Large intestine (tissue), 12 donors: Measurements from ENCODE around the gene ERLEC1. TPM values are rescaled to one million over a fixed set of nuclear protein-coding genes. Genes with fewer than 3 reads are reported as not detected.
A peak's percentile ranks its signal among the peaks of the same experiment; 100 is the strongest.

ENCODE experiments used
- DNase-seq, 2 donors: peaks; one replicate each; pipeline versions ENCODE4 v3.0.0 to v3.0.0-alpha.2; 2013
- H3K27ac ChIP-seq: one replicate; pipeline ENCODE4 v1.5.1; 2013; ENCODE audit warnings: low read length
- H3K27me3 ChIP-seq: 2 replicates; pipeline ENCODE4 v1.6.1; 2013; ENCODE audit warnings: low read length; ENCODE audit not compliant: control insufficient read depth, insufficient read depth
- H3K36me3 ChIP-seq: 2 replicates; pipeline ENCODE4 v1.6.1; 2013; ENCODE audit warnings: low read length; ENCODE audit not compliant: control insufficient read depth, insufficient read depth
- H3K4me1 ChIP-seq: one replicate; pipeline ENCODE4 v1.6.1; 2013; ENCODE audit warnings: low read length; ENCODE audit not compliant: control insufficient read depth, insufficient read depth
- H3K4me3 ChIP-seq: one replicate; pipeline ENCODE4 v1.5.1; 2013; ENCODE audit warnings: low read length
- H3K9me3 ChIP-seq: one replicate; pipeline ENCODE4 v1.6.1; 2013; ENCODE audit warnings: mild to moderate bottlenecking, low read depth, low read length, moderate library complexity; ENCODE audit not compliant: control insufficient read depth
- WGBS: methylation state at CpG from one replicate; pipeline ENCODE4 v1.1.5; 2013; ENCODE audit warnings: low lambda C conversion rate; ENCODE audit not compliant: insufficient coverage; 5-methylcytosine and 5-hydroxymethylcytosine counted together
- long read RNA-seq, 11 donors: transcript quantifications; one replicate each; lab custom pipeline, GENCODE V29; 2026
- polyA plus RNA-seq: library from polyadenylated mRNA; unstranded; fragments of 120-200 nt; gene quantifications from one replicate; pipeline ENCODE4 v1.2.1, GENCODE V29; 2013

The ERLEC1 gene, protein sequence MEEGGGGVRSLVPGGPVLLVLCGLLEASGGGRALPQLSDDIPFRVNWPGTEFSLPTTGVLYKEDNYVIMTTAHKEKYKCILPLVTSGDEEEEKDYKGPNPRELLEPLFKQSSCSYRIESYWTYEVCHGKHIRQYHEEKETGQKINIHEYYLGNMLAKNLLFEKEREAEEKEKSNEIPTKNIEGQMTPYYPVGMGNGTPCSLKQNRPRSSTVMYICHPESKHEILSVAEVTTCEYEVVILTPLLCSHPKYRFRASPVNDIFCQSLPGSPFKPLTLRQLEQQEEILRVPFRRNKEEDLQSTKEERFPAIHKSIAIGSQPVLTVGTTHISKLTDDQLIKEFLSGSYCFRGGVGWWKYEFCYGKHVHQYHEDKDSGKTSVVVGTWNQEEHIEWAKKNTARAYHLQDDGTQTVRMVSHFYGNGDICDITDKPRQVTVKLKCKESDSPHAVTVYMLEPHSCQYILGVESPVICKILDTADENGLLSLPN
- polyA plus RNA-seq = 64.1 TPM
- long read RNA-seq, donor 1, transcript ERLEC1-201 (14 exons, 2,433 nt) = major isoform, 7 of 11 reads
- long read RNA-seq, donor 1, partial matches to known transcripts = 0 of 11 reads
- long read RNA-seq, donor 1, other reads (novel, unspliced or antisense) = 0 of 11 reads
- long read RNA-seq, donor 2, transcript ERLEC1-202 (13 exons, 2,271 nt) = minor isoform, 6 of 42 reads
- long read RNA-seq, donor 2, transcript ERLEC1-201 (14 exons, 2,433 nt) = major isoform, 17 of 42 reads
- long read RNA-seq, donor 2, partial matches to known transcripts = 19 of 42 reads
- long read RNA-seq, donor 2, other reads (novel, unspliced or antisense) = 0 of 42 reads
- long read RNA-seq, donor 3 = 0 reads
- long read RNA-seq, donor 4, partial matches to known transcripts = 0 of 1 reads
- long read RNA-seq, donor 4, other reads (novel, unspliced or antisense) = 0 of 1 reads
- long read RNA-seq, donor 5, transcript ERLEC1-201 (14 exons, 2,433 nt) = major isoform, 12 of 13 reads
- long read RNA-seq, donor 5, partial matches to known transcripts = 0 of 13 reads
- long read RNA-seq, donor 5, other reads (novel, unspliced or antisense) = 0 of 13 reads
- long read RNA-seq, donor 6, transcript ERLEC1-202 (13 exons, 2,271 nt) = minor isoform, 5 of 35 reads
- long read RNA-seq, donor 6, transcript ERLEC1-201 (14 exons, 2,433 nt) = major isoform, 13 of 35 reads
- long read RNA-seq, donor 6, partial matches to known transcripts = 17 of 35 reads
- long read RNA-seq, donor 6, other reads (novel, unspliced or antisense) = 0 of 35 reads
- long read RNA-seq, donor 7, transcript ERLEC1-201 (14 exons, 2,433 nt) = major isoform, 8 of 30 reads
- long read RNA-seq, donor 7, partial matches to known transcripts = 22 of 30 reads
- long read RNA-seq, donor 7, other reads (novel, unspliced or antisense) = 0 of 30 reads
- long read RNA-seq, donor 8, transcript ERLEC1-201 (14 exons, 2,433 nt) = major isoform, 12 of 45 reads
- long read RNA-seq, donor 8, partial matches to known transcripts = 30 of 45 reads
- long read RNA-seq, donor 8, other reads (novel, unspliced or antisense) = 0 of 45 reads
- long read RNA-seq, donor 9, transcript ERLEC1-202 (13 exons, 2,271 nt) = minor isoform, 7 of 53 reads
- long read RNA-seq, donor 9, transcript ERLEC1-201 (14 exons, 2,433 nt) = major isoform, 12 of 53 reads
- long read RNA-seq, donor 9, partial matches to known transcripts = 34 of 53 reads
- long read RNA-seq, donor 9, other reads (novel, unspliced or antisense) = 0 of 53 reads
- long read RNA-seq, donor 10, transcript ERLEC1-202 (13 exons, 2,271 nt) = minor isoform, 6 of 27 reads
- long read RNA-seq, donor 10, transcript ERLEC1-201 (14 exons, 2,433 nt) = major isoform, 12 of 27 reads
- long read RNA-seq, donor 10, partial matches to known transcripts = 9 of 27 reads
- long read RNA-seq, donor 10, other reads (novel, unspliced or antisense) = 0 of 27 reads
- long read RNA-seq, donor 11, transcript ERLEC1-201 (14 exons, 2,433 nt) = major isoform, 11 of 23 reads
- long read RNA-seq, donor 11, transcript ERLEC1-202 (13 exons, 2,271 nt) = minor isoform, 6 of 23 reads
- long read RNA-seq, donor 11, partial matches to known transcripts = 6 of 23 reads
- long read RNA-seq, donor 11, other reads (novel, unspliced or antisense) = 0 of 23 reads

DNA sequence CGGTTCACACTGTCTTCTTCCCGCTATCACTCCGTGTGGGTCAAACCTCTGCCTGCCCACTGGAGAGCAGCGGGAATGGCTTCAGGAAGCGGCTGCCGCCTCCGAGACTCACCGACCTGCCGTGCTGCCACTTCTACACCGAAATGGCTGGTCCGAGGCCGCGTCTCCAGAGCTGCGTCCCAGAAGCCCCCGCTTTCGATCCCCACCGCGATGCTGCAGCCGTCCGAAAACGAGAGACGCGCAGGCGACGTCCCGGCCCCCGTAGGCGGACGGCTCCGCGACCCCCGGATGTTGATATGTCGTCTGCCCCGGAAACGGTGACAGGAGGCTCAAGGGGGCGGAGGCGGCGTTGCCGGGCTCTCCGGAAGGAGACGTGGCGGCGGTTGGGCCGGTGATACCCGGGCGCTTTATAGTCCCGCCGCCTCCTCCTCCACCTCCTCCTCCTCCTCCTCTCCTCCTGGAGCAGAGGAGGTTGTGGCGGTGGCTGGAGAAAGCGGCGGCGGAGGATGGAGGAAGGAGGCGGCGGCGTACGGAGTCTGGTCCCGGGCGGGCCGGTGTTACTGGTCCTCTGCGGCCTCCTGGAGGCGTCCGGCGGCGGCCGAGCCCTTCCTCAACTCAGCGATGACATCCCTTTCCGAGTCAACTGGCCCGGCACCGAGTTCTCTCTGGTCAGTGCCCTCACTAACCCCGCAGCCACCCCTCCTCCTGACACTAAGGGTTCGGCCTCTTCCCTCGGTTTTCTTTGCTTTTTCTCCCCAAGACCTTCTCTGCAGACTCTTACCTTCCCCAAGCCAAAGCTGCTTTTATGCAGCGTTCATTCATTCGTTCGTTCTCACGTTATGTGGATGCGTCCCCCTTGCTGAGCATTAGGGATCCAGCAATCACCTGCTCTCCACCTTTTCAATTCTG lies at the start of gene ERLEC1, which contains the start of gene ASB3:
TSS of gene ERLEC1 (plus strand) at position 340 of the 909 bp plus-strand sequence. CDS start at position 507, 167 bp downstream.
TSS of gene ASB3 (minus strand) at position 249 of the 909 bp plus-strand sequence. CDS start 21,381 bp downstream, outside the sequence.
- H3K36me3 ChIP-seq = peaks cover 3% of the 10 kb centered on the region
- H3K4me3 ChIP-seq = peak within 1 kb of the TSS; percentile 99
- 2% methylated on average over 6 of the region's 77 CpGs for WGBS
- peak; percentile 84 to 92 for DNase-seq
- H3K4me1 ChIP-seq = peaks cover 9% of the 10 kb centered on the region
- H3K27ac ChIP-seq = peak within 1 kb of the TSS; percentile 85
- H3K9me3 ChIP-seq = peaks cover 5% of the 10 kb centered on the region
- H3K27me3 ChIP-seq = no peaks in the 10 kb centered on the region

DNA sequence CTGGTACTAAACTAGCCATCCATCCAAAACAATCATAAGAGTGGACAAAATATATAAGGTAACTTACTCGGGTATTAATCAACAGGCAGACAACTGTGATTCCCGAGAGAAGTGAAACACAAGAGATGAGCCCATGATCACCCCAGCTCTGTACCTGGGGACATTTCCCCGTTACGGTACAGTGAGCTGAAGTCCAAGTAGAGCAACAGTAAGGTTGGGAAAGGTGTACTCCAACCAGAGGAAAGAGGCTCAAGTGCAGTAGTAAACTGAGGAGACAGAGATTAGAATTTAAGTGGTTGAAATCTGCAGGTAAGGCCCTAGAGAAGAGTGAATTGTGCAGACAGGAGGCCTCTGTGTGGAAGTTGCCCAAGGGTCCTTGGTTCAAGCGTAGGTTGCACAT lies 49.8 kb upstream of the ERLEC1 start:
- Histone ChIP-seq H3K4me3 (no peak overlapping the region), H3K9me3 (no peaks in the 10 kb centered on the region), H3K4me1 (no peaks in the 10 kb centered on the region), H3K27me3 (no peaks in the 10 kb centered on the region), H3K36me3 (peaks cover 8% of the 10 kb centered on the region), H3K27ac (no peak overlapping the region)
- WGBS = 90% methylated on average over 2 of the region's 5 CpGs
- peak in 1 of 2 donors; percentile 2 for DNase-seq

DNA sequence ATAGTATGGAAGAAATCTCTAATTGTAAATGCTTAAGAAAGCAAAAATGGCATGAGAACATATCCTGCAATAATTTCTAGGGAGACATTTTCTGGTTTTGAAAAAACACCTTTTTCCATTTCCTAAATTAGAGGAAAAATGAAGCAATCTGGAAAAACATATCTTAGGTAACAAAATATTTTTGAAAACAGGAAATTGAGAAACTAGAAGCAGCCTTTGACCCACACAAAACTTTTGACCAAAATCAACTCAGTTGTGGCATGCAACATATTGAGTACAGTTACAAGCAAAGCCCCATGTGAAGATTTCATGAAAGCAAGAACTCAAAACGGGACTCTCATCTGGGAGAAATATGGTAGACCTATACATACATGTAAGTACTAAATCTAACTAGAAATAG lies 47.8 kb upstream of the ERLEC1 start:
- Histone ChIP-seq H3K36me3 (peaks cover 9% of the 10 kb centered on the region), H3K9me3 (no peaks in the 10 kb centered on the region), H3K4me3 (no peak overlapping the region), H3K27ac (no peak overlapping the region), H3K4me1 (no peaks in the 10 kb centered on the region), H3K27me3 (no peaks in the 10 kb centered on the region)
- no CpG with 5 or more reads among the region's 1 CpG for WGBS
- no peak for DNase-seq

DNA sequence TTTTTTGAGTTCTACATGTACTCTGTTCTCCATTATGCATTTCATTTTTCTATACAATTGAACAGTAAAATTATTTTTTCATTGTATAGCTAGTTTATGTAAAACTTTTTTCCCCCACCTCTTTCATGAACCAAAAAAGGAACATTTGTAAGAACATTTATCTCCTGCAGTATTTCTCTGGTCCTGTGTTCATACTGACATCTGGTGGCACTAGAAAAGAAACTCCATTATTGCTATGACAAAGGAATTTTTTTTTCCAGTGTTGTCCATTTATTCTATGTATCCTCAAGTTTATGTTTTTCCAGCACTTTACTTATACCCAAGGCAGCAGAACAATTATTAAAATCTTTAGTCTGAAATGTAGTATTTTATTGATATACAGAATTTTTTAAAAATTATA lies 46.7 kb upstream of the ERLEC1 start:
- Histone ChIP-seq H3K36me3 (peaks cover 8% of the 10 kb centered on the region), H3K27me3 (no peaks in the 10 kb centered on the region), H3K9me3 (no peaks in the 10 kb centered on the region), H3K27ac (no peak overlapping the region), H3K4me3 (no peak overlapping the region), H3K4me1 (no peaks in the 10 kb centered on the region)
- no peak for DNase-seq

DNA sequence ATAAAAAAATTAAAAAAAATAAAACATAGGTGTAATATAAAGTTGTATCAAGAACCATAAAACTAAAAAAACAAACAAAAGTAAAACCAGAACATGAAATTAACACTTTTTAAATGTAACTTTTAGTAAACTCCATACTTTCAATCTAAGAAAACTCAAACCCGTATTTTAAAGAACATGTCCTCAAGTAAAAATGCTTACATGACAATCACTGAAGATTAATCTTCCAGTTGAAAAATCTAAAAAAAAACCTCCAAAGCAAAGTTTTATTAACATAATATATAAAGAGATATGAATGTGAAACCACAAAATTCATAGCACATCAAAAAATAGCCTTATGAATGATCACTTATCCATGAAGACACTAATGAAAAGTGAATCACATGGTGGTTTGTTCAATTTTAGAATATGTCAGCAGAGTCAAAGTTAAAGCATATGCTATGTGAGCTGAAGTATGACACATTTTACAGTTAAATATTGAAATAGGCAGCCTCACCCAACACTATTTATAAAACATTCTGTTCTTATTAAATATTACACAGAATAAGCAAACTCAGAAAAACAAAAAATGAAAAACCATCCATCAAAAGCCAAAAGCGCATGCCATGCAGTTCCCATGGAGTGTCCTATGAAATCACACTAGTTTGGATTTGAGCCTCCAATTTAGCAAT lies 42.3 kb upstream of the ERLEC1 start:
- Histone ChIP-seq H3K36me3 (peaks cover 10% of the 10 kb centered on the region), H3K27me3 (no peaks in the 10 kb centered on the region), H3K27ac (no peak overlapping the region), H3K4me3 (no peak overlapping the region), H3K9me3 (no peaks in the 10 kb centered on the region), H3K4me1 (no peaks in the 10 kb centered on the region)
- WGBS = 100% methylated on average over 1 of the region's 2 CpGs
- DNase-seq = no peak

DNA sequence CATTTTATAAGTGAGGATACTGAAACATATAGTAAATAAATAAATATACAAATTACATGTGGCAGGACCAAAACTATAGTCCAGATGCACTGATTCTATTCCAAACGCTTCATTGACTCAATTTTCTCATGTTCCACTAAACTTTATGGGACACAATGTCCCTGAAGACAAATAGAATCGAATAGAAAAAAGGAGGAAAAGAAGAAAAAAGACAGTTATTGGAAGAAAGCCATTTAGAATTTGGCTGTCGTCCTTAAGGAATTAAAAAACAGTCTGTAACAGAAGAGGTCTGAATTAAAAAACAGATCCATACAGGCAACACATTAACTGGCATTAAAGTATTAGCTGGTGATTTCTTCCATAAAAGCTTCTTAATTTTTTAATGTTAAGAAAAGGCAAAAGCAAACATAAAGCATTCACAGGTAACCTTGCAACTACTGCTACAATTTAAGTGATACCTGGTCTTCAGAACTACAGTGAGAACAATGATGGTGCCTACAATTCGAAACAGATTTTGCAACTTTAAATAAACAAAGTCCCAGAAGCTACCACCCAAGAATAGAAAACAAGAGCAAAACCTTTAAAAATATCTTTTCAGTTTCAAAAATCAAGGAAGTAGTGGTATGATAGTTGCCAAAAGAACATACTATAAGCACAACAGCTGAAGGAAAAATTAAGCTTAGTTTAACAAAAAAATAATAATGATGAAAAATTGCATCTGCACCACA lies 36.6 kb upstream of the ERLEC1 start:
- DNase-seq = no peak

DNA sequence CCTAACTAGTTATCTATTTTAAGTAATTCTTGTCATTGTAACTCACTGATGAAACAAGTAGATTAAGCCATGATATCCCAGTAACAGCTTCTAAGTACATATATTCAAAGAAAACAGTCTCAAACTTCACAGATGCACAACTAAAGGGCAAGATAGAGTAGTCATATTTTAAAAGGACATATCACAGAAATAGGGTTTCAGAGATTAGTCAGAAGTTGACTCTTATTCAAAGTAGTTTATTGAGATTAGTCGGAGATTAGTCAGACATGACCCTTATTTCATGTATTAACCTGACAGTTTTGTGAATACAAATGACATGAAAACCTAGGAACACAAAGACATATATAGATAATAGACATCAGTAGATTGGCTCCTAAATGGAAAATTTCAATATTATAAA lies 35.1 kb upstream of the ERLEC1 start:
- no peak for DNase-seq
- Histone ChIP-seq H3K36me3 (peaks cover 13% of the 10 kb centered on the region), H3K27ac (no peak overlapping the region), H3K9me3 (no peaks in the 10 kb centered on the region), H3K4me3 (no peak overlapping the region), H3K27me3 (no peaks in the 10 kb centered on the region), H3K4me1 (no peaks in the 10 kb centered on the region)
- no CpG with 5 or more reads among the region's 1 CpG for WGBS

More for the DNA sequence above, 36.6 kb upstream of the ERLEC1 start:
- Histone ChIP-seq H3K27me3 (no peaks in the 10 kb centered on the region), H3K4me1 (no peaks in the 10 kb centered on the region), H3K9me3 (no peaks in the 10 kb centered on the region), H3K36me3 (peaks cover 8% of the 10 kb centered on the region), H3K27ac (no peak overlapping the region), H3K4me3 (no peak overlapping the region)
- 88% methylated on average over 3 of the region's 4 CpGs for WGBS

DNA sequence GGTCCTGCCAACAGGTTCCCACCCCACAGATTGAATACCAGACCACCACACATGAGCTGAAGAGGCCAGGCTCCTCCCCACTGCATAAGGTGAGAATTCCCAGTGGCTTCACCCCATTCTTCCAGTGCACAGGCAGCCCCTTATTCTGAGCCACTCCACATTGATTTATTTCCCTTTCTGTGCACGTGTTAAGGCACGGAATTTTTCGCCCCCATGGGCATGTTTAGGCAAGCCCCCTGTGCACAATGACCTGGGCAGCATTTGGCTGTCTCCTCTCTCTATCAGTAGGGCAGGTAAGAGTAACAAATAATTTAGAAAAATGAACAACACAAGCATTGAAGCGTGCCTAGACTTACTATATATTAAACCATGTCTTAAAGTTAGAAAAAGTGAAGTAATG lies 34.5 kb upstream of the ERLEC1 start:
- Histone ChIP-seq H3K27me3 (no peaks in the 10 kb centered on the region), H3K4me3 (no peak overlapping the region), H3K9me3 (no peaks in the 10 kb centered on the region), H3K27ac (no peak overlapping the region), H3K36me3 (peaks cover 12% of the 10 kb centered on the region), H3K4me1 (no peaks in the 10 kb centered on the region)
- DNase-seq = no peak
- no CpG with 5 or more reads among the region's 4 CpGs for WGBS
